NCI-H1092 treated with DMSO at 0.1 percent for 48 hours (cell line): ENCODE measurements around the gene GLYATL2.

Experiments used
- DNase-seq: peaks from one replicate; lab custom pipeline; 2025; lab: John Stamatoyannopoulos, UW

Gene GLYATL2

DNA sequence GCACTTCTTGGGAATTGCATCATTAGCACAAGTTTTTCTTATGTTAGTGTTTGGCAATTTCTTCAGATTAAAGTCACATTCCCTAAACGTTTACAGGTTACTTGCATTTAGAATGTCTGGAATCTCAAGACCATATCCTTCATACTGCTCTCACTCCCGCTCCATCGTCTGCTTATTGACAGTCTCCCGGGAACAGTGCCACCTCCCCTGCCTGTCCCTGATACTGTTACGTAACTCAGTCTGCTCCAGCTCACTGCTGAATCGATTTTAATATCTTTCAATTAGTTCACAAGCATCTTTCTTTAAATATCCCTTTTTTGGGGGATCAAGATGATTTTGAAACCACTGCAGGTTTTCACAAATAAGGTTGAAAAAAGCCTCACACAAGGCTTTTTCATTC is 48.2 kb downstream of the GLYATL2 start:
- peak; percentile 27 for DNase-seq

DNA sequence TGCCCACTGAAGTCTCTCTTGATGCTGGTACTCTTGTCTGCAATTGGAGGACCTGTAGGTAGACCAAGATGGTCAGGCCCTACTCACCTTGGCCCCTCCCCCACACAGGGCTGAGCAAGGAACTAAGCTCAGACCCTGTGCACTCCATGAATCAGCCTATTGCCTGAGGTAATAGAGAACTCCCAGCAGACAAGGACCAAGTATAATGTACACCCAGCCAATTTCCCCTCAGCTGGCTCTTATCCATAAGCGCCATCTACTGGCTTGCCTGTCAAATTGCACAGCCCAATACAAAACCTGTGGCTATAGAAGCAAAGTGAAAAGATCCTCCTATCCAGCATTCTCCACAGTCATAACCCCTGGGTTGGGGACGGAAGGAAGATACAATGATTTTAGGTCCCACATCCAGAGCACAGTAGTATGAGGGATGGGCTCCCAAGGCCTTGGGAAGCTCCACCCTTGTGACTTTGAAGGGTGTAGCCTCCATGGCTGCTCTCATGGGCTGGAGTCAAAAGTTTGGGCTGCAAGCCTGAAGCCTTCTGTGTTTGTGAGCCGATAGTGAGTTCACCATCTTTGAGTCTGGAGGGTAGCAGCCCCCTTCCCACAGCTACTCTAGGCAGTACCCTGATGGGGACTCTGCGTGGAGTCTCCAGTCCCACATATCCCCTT is 56.0 kb downstream of the GLYATL2 start:
- DNase-seq, result peak; percentile 74

DNA sequence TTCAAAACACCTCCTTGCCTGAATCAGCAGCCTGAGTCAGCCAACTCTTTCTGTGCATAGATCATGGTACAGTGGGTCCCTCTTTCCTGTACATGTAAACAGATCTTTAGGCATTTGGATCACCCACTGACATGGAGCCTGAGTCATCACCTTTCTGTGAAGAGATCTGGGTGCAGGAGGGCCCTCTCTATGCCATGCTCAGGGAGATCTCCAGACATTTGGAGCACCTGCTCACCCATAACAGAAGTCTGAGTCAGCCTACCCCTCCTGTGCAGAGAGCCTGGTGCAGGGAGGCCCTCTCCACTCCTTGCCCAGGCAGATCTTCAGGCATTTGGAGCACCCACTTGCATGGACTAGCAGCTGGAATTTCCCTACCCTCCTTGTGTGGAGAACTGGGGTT is 56.6 kb downstream of the GLYATL2 start:
- DNase-seq, result no peak

DNA sequence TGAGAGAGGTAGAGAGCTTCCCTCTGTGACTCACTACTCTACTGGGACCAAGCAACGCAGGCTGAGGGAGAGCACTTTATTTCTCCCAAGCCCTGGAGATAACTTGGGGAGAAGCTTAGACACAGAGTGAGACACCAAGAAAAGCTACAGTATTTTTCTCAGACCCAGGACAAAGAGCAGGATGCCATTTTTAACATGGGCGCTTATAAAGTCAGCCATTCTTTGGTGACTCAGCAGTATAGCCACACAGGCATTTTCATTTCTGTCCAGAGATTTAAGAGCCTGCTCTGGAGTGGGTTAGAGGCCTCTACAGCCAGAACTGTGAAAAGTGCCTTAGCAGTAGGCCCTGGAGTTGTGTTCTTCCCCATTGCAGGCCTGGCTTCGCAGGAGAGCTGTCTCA is 57.8 kb downstream of the GLYATL2 start:
- DNase-seq, result no peak

DNA sequence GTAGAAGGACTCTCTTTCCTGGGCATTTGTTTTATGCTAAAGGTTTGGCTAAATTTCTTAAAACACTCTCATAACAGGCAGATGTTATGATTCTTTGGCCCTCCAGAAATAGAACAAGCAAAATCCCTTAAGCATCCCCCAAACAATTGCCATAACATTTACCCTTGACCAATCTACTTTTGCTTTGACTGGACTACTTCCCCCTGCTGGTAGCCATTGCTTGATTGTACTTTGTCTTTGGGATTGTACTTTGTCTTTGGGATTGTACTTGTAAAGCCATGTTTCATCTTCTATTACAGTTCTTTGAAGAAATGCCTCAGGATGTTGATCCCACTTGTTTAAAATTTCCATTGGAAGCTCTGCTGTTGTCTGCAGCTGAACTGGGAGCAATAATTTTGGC is 59.5 kb downstream of the GLYATL2 start:
- no peak for DNase-seq
